HG03175 (cell line): ENCODE measurements around the gene OR5T3.
"Not testable (repeated sequence)": the region's sequence is repeated elsewhere in the genome, so short reads cannot be mapped to it uniquely, and the experiment has no call there.

Experiments used
- ATAC-seq: cut with Tn5 transposase; IDR thresholded peaks from one replicate; pipeline ENCODE4 v1.9.1; 2021; ENCODE audit warnings: mild to moderate bottlenecking, moderate library complexity; ENCODE audit not compliant: unreplicated experiment

The OR5T3 gene

DNA sequence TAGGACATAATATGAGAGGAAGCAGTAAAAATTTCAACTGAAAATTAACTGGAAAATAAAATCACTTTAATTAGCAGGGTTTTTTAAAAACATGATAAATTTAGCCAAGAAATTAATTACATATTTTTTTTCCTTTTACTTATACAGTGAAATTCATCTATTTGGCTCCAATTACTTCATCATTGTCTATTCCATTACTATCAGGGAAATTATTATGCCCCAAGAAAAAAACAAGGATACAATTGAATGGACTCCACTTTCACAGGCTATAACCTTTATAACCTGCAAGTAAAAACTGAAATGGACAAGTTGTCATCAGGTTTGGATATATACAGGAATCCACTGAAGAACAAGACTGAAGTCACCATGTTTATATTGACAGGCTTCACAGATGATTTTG lies at the start of gene OR5T3:
TSS of gene OR5T3 (plus strand) at position 301 of the 400 bp plus-strand sequence. CDS start at position 301, 0 bp downstream.
- no peak for ATAC-seq

DNA sequence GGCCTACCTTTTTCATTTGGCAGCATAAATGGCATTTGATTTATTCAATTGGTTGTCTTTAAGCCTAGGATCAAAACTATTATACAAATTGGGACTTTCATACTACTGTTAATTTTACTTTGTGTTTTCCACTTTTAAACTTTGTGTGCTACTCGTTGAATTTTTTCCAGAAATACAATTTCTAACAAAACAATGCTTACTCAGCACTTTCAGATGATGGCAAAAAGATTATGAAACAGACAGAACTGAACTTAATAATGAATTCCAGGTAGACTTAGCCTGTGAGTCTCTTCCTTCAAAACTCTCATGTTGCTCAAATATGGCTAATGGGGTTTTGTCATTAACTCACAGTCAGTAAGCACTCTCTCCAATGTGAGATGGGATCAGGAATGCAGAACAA lies 44.3 kb upstream of the OR5T3 start:
- ATAC-seq = no peak

- ATAC-seq = no peak
Observed at GRCh38 chr11:56214537-56214936, 37.5 kb upstream of the OR5T3 start.

- not testable (repeated sequence) for ATAC-seq
Observed at GRCh38 chr11:56219735-56220134, 32.3 kb upstream of the OR5T3 start.

DNA sequence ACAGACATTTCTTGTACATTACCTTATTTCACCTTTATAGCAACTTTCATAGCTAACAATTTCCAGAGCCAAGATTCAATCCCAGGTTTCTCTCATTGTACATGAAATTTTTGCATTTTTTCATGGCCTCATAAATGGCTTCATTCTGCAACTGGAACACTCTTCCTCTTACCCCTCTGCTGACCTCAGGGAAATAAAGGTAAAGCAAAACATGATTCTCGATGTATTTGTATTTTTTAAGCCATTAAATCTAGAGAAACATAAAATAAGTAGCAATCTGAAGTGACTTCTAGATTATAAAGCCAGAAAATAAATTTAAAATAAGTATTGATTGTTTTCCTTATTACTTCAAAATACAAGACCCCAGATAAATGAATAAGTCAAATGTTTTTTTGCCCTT lies 17.9 kb upstream of the OR5T3 start, which contains the start of gene OR5T2:
TSS of gene OR5T2 (minus strand) at position 101 of the 400 bp plus-strand sequence. CDS start 1,193 bp downstream, outside the sequence.
- ATAC-seq = no peak

DNA sequence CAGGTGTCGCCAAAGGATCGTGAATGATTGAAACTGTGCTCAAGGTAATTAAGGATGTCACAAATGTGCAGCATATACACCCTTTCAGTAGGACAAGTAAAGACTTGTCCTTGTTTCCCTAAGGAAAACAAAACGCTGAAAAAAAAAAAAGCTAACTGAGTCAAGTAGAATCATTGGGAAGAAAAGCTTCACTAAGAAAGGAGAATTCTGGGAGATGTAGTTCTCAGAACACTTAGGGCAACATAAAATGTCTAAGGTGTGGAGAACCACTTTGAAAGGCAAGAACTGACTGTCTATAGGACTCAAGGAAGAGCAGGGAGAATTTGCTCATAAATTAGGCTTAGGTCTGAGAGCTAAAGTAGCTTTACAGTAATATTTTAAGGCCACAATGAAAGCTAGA lies 19.0 kb downstream of the OR5T3 start:
- ATAC-seq = no peak

- no peak for ATAC-seq
Observed at GRCh38 chr11:56273854-56274253, 21.8 kb downstream of the OR5T3 start, which contains the start of gene OR5T1. TSS of gene OR5T1 (plus strand) at chr11:56274154. CDS start at chr11:56275639, 1,485 bp downstream.

- ATAC-seq = no peak
Observed at GRCh38 chr11:56292154-56292553, 40.1 kb downstream of the OR5T3 start, which contains the start of gene OR8H1. TSS of gene OR8H1 (minus strand) at chr11:56292254. CDS start at chr11:56291062, 1,192 bp downstream.

GRCh38 chr11:56296898-56297297 lies 44.8 kb downstream of the OR5T3 start:
- no peak for ATAC-seq
